ENCODE results near the gene OAS2. TPM values are rescaled to one million over a fixed set of nuclear protein-coding genes. Genes with fewer than 3 reads are reported as not detected.

The OAS2 gene
- total RNA-seq, 1 donor from 2014 or later, result 27.5 TPM

GRCh38 chr12:113057565-113058485, 79.5 kb downstream of the OAS2 start:
- DNase-seq (ENCODE audit: low spot score), result no peak

- no peak for DNase-seq (ENCODE audit: low spot score)
Observed at GRCh38 chr12:113058553-113058952, 80.2 kb downstream of the OAS2 start.

- DNase-seq (ENCODE audit: low spot score), result no peak
Observed at GRCh38 chr12:113059071-113059595, 80.8 kb downstream of the OAS2 start.

GRCh38 chr12:113060336-113060960, 82.1 kb downstream of the OAS2 start:
- no peak for DNase-seq (ENCODE audit: low spot score)

GRCh38 chr12:113061061-113061694, 82.9 kb downstream of the OAS2 start:
- DNase-seq (ENCODE audit: low spot score), result no peak

Other genes with a start within 250 kb of the OAS2 start
- gene RPH3A, start 186.8 kb upstream of the OAS2 start, total RNA-seq, result not detected
- 48.4 TPM for gene OAS1, start 71.6 kb upstream of the OAS2 start, total RNA-seq
- 33.4 TPM for gene OAS3, start 40.0 kb upstream of the OAS2 start, total RNA-seq
- 1.1 TPM for gene DTX1, start 78.2 kb downstream of the OAS2 start, total RNA-seq
- 1.6 TPM for gene RASAL1, start 157.2 kb downstream of the OAS2 start, total RNA-seq
- not detected for gene CFAP73, start 171.2 kb downstream of the OAS2 start, total RNA-seq
- 65.2 TPM for gene DDX54, start 207.0 kb downstream of the OAS2 start, total RNA-seq
- 11.6 TPM for gene RITA1, start 207.2 kb downstream of the OAS2 start, total RNA-seq
- 133 TPM for gene TPCN1, start 242.9 kb downstream of the OAS2 start, total RNA-seq